Measurements from ENCODE around the gene PCBP2.

PCBP2 gene

GRCh38 chr12:53496752-53497032 is 44.8 kb downstream of the PCBP2 start:
- DNase-seq (ENCODE audit: low read depth): no peak
- no peak overlapping the region for H3K4me3 ChIP-seq (ENCODE audit: low read depth, low read length)
- TF ChIP-seq POLR2A (IDR thresholded peaks at IDR 0.05; ENCODE audit: extremely low read depth, insufficient read length) (no peak), CTCF (IDR thresholded peaks at IDR 0.05; ENCODE audit: low read depth, low read length) (no peak), MYC (IDR thresholded peaks at IDR 0.05; ENCODE audit: low read depth, low read length) (no peak), MAX (IDR thresholded peaks at IDR 0.05; ENCODE audit: low read depth, low read length) (no peak)

- no peak for DNase-seq (ENCODE audit: low read depth)
- TF ChIP-seq CTCF (IDR thresholded peaks at IDR 0.05; ENCODE audit: low read depth, low read length): no peak
- TF ChIP-seq MYC (IDR thresholded peaks at IDR 0.05; ENCODE audit: low read depth, low read length): no peak
- TF ChIP-seq POLR2A (IDR thresholded peaks at IDR 0.05; ENCODE audit: extremely low read depth, insufficient read length): no peak
- H3K4me3 ChIP-seq (ENCODE audit: low read depth, low read length): no peak overlapping the region
Observed at GRCh38 chr12:53497461-53497860, 45.6 kb downstream of the PCBP2 start.

GRCh38 chr12:53498235-53498630 is 46.3 kb downstream of the PCBP2 start:
- DNase-seq (ENCODE audit: low read depth): no peak
- no peak overlapping the region for H3K4me3 ChIP-seq (ENCODE audit: low read depth, low read length)
- TF ChIP-seq MAX (IDR thresholded peaks at IDR 0.05; ENCODE audit: low read depth, low read length): no peak
- TF ChIP-seq MYC (IDR thresholded peaks at IDR 0.05; ENCODE audit: low read depth, low read length): no peak
- TF ChIP-seq CTCF (IDR thresholded peaks at IDR 0.05; ENCODE audit: low read depth, low read length): no peak
- TF ChIP-seq POLR2A (IDR thresholded peaks at IDR 0.05; ENCODE audit: extremely low read depth, insufficient read length): no peak

GRCh38 chr12:53499266-53500141 is 47.6 kb downstream of the PCBP2 start, which contains the start of gene MAP3K12:
Gene MAP3K12, minus strand, starts transcription at chr12:53499458. Its CDS starts 12,067 bp downstream, at chr12:53487391.
- H3K4me3 ChIP-seq (ENCODE audit: low read depth, low read length): peak within 1 kb of the TSS; percentile 80
- TF ChIP-seq MAX (IDR thresholded peaks at IDR 0.05; ENCODE audit: low read depth, low read length) (no peak), CTCF (IDR thresholded peaks at IDR 0.05; ENCODE audit: low read depth, low read length) (peak; percentile 1)
- DNase-seq (ENCODE audit: low read depth): peak; percentile 66

DNA sequence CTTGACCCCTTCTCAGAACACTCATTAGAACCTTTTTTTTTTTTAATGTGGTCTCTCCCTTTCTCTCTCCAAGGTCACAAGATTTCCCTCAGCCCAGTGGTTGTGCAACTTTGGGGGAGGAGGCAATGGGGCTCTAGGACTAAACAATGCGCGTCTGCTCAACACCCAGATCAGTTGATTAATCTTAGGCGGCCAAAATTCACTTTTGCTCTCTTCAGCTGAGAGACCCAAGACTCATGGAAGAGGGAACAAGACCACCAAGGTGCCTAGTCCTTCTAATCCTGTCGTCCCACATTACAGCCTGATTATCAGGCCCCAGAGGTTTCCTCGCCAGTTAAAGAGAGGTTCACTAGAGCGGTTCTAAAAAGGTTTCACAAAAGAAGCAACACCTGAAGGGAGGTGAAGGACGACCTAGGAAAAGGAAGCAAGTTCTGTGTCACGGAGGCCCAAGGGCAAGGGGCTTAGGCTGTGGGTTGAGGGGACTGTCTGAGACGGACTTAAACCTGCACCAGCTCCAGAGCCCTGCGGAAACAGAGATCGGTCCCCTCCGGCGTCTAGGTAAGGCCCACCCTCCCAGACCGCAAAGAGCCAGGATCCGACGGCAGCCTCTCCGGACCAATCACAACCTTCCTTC is 48.4 kb downstream of the PCBP2 start:
- H3K4me3 ChIP-seq (ENCODE audit: low read depth, low read length): peak overlapping the region; percentile 80
- TF ChIP-seq MYC (IDR thresholded peaks at IDR 0.05; ENCODE audit: low read depth, low read length): no peak; the same call in 1 of the 2 replicates
- no peak for TF ChIP-seq CTCF (IDR thresholded peaks at IDR 0.05; ENCODE audit: low read depth, low read length)
- peak; percentile 66 for TF ChIP-seq POLR2A (IDR thresholded peaks at IDR 0.05; ENCODE audit: extremely low read depth, insufficient read length)
- DNase-seq (ENCODE audit: low read depth): peak; percentile 86

Data from NB4 (cell line).